Osteoblast (primary cell): ENCODE results near the gene PGBD1. TPM values are rescaled to one million over a fixed set of nuclear protein-coding genes. Genes with fewer than 3 reads are reported as not detected.

Experiments used
- DNase-seq: peaks from one replicate; pipeline ENCODE4 v3.0.0; 2011; ENCODE audit warnings: low spot score, mixed read lengths; ENCODE audit not compliant: insufficient read length; ENCODE audit errors: missing footprints
- H2AFZ ChIP-seq: 2 replicates; pipeline ENCODE4 v1.6.0; 2011; ENCODE audit warnings: mild to moderate bottlenecking, low read length
- H3K27ac ChIP-seq: 2 replicates; pipeline ENCODE4 v1.5.1; 2011; ENCODE audit warnings: mild to moderate bottlenecking, low read depth, low read length, moderate library complexity
- H3K27me3 ChIP-seq: 2 replicates; pipeline ENCODE4 v1.6.0; 2012; ENCODE audit warnings: mild to moderate bottlenecking, control low read depth, inconsistent platforms, low read length, moderate library complexity; ENCODE audit not compliant: insufficient read depth
- H3K36me3 ChIP-seq: 2 replicates; pipeline ENCODE4 v1.5.1; 2011; ENCODE audit warnings: mild to moderate bottlenecking, low read length, control low read depth, moderate library complexity; ENCODE audit not compliant: insufficient read depth
- H3K4me1 ChIP-seq: 2 replicates; pipeline ENCODE4 v1.5.1; 2011; ENCODE audit warnings: mild to moderate bottlenecking, low read length, control low read depth, moderate library complexity; ENCODE audit not compliant: insufficient read depth
- H3K4me2 ChIP-seq: 2 replicates; pipeline ENCODE4 v1.6.0; 2011; ENCODE audit warnings: mild to moderate bottlenecking, low read length; ENCODE audit not compliant: insufficient read depth
- H3K4me3 ChIP-seq: fragments of 200-600 bp; sonication (generic); 3 replicates; pipeline ENCODE4 v1.5.1; 2012; ENCODE audit warnings: mild to moderate bottlenecking, low read length, inconsistent platforms; ENCODE audit not compliant: insufficient read depth
- H3K79me2 ChIP-seq: 2 replicates; pipeline ENCODE4 v1.6.0; 2012; ENCODE audit warnings: mild to moderate bottlenecking, low read length, control low read depth, inconsistent platforms; ENCODE audit not compliant: insufficient read depth
- H3K9me3 ChIP-seq: 2 replicates; pipeline ENCODE4 v1.5.1; 2011; ENCODE audit warnings: low read depth, low read length, control low read depth
- H4K20me1 ChIP-seq: 2 replicates; pipeline ENCODE4 v1.6.0; 2012; ENCODE audit warnings: mild to moderate bottlenecking, low read length, control low read depth; ENCODE audit not compliant: insufficient read depth
- total RNA-seq: library from RNA; depleted of rRNA; stranded (reverse); fragments of >200 nt; gene quantifications from 2 replicates; pipeline ENCODE4 v1.2.3, GENCODE V29; 2012
- TF ChIP-seq, protein P1 (sequence below): IDR thresholded peaks from 2 replicates; pipeline ENCODE4 v1.5.1; 2011; ENCODE audit warnings: mild to moderate bottlenecking, low read depth, low read length, moderate library complexity; ENCODE audit errors: extremely low read depth

Gene PGBD1
- total RNA-seq, 1 donor, result 6.2 TPM

DNA sequence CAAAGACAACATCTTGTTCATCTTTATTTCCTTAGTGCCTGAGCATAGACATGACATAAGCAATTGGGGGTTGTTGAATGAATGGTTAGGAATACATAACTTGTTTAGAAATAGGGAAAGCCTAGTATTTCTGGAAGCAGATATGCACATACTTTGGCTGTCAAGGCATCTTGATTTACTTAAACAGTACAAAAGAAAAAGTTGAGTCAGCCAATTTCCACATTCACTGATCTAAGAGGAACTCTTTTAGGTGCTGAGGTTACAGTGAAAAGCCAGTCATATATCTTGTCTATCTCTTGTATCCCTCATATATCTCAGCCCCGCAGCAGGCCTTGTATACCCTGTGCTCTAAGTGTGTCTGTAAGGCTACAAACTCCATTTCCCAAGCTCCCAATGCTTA lies 40.9 kb upstream of the PGBD1 start:
- Histone ChIP-seq H2AFZ (no peak overlapping the region), H3K36me3 (peaks cover 18% of the 10 kb centered on the region), H3K4me1 (no peaks in the 10 kb centered on the region), H3K27me3 (no peaks in the 10 kb centered on the region), H3K27ac (no peak overlapping the region), H3K79me2 (no peaks in the 10 kb centered on the region), H3K4me3 (no peak overlapping the region), H3K9me3 (no peaks in the 10 kb centered on the region), H3K4me2 (no peak overlapping the region), H4K20me1 (no peaks in the 10 kb centered on the region)
- DNase-seq, result no peak
- TF ChIP-seq, protein P1, sequence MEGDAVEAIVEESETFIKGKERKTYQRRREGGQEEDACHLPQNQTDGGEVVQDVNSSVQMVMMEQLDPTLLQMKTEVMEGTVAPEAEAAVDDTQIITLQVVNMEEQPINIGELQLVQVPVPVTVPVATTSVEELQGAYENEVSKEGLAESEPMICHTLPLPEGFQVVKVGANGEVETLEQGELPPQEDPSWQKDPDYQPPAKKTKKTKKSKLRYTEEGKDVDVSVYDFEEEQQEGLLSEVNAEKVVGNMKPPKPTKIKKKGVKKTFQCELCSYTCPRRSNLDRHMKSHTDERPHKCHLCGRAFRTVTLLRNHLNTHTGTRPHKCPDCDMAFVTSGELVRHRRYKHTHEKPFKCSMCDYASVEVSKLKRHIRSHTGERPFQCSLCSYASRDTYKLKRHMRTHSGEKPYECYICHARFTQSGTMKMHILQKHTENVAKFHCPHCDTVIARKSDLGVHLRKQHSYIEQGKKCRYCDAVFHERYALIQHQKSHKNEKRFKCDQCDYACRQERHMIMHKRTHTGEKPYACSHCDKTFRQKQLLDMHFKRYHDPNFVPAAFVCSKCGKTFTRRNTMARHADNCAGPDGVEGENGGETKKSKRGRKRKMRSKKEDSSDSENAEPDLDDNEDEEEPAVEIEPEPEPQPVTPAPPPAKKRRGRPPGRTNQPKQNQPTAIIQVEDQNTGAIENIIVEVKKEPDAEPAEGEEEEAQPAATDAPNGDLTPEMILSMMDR, result no peak

DNA sequence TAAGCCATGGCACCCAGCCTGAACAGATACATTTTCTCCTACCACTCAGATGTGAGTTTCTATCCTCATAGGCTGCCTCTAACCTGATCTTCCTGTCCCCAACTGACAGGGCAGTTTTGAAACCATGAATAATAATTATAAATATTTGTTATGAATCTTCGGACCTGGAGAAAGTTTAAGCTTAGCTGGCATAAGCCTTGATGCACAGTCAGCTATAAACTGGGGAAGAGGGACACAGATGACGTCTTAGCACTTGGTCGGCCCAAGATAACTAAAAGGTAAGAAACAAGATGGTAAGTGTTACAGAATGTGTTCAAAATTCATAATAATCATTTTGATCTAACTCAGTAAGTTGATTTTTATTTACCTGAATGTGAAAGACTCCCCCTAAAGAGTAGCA lies 37.4 kb upstream of the PGBD1 start:
- H3K27me3 ChIP-seq, result no peaks in the 10 kb centered on the region
- H4K20me1 ChIP-seq, result no peaks in the 10 kb centered on the region
- no peaks in the 10 kb centered on the region for H3K79me2 ChIP-seq
- H3K4me1 ChIP-seq, result no peaks in the 10 kb centered on the region
- no peak overlapping the region for H3K4me2 ChIP-seq
- H3K36me3 ChIP-seq, result peaks cover 30% of the 10 kb centered on the region
- H3K27ac ChIP-seq, result no peak overlapping the region
- no peak overlapping the region for H2AFZ ChIP-seq
- DNase-seq, result no peak
- no peak overlapping the region for H3K4me3 ChIP-seq
- H3K9me3 ChIP-seq, result no peaks in the 10 kb centered on the region
- TF ChIP-seq, protein P1, result no peak

DNA sequence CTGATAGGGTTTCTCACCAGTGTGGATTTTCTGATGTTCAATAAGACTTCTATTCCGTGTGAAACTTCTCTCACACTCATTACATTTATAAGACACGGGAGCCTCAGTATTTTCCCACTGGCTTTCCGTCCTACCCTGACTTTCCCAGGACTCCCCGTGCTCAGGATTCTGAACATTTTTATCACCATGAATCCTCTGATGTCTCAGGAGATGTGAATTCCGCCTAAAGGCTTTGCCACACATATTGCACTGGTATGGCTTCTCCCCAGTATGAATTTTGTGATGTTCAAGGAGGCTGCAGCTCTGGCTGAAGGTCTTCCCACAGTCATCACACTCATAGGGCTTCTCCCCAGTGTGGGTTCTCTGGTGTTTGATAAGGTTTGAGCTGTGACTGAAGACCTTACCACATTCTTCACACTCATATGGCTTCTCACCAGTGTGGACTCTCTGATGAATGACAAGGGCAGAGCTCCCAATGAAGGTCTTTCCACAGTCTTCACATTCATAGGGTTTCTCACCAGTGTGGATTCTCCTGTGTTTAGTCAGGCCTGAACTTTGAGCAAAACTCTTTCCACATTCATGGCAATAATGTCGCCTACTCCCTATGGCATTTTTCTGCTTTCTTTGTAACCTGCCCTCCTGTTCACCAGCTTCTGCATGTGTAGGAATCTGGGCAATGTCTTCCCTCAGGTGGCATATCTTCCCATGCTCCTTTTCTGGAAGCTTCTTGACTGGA lies 36.0 kb upstream of the PGBD1 start:
- Histone ChIP-seq H3K27ac (no peak overlapping the region), H2AFZ (no peak overlapping the region), H3K4me3 (no peak overlapping the region), H3K36me3 (peaks cover 30% of the 10 kb centered on the region), H3K4me1 (no peaks in the 10 kb centered on the region), H3K27me3 (no peaks in the 10 kb centered on the region), H3K79me2 (peaks cover 2% of the 10 kb centered on the region), H3K9me3 (no peaks in the 10 kb centered on the region), H3K4me2 (no peak overlapping the region), H4K20me1 (no peaks in the 10 kb centered on the region)
- TF ChIP-seq, protein P1, result no peak
- DNase-seq, result no peak

DNA sequence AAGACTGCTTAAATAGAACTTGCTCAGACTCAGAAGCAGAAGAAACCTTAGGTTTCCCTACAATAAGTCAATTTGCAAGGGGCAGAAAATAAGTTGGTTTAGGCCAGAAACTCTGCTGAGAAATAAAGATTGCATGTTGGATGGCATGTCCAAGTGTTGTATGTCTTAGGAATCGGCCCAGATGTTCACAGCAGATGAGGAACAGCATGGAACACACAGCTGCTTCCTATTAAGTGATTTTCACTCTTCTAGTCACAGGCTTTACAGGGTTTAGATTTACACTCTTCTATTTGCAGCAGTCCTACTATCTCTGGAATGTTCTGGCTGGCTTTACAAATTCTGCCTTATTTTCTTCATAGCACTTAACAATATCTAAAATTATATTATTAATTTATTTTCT lies 32.5 kb upstream of the PGBD1 start:
- peaks cover 15% of the 10 kb centered on the region for H3K79me2 ChIP-seq
- no peaks in the 10 kb centered on the region for H4K20me1 ChIP-seq
- H3K9me3 ChIP-seq, result no peaks in the 10 kb centered on the region
- H3K4me2 ChIP-seq, result no peak overlapping the region
- H3K4me1 ChIP-seq, result peaks cover 13% of the 10 kb centered on the region
- peaks cover 28% of the 10 kb centered on the region for H3K36me3 ChIP-seq
- TF ChIP-seq, protein P1, result no peak
- H3K4me3 ChIP-seq, result no peak overlapping the region
- H2AFZ ChIP-seq, result no peak overlapping the region
- no peak overlapping the region for H3K27ac ChIP-seq
- H3K27me3 ChIP-seq, result no peaks in the 10 kb centered on the region
- no peak for DNase-seq
